ENCODE results near the gene LCTL.

- TF ChIP-seq CTCF (conservative IDR thresholded peaks at IDR 0.05 in 1 of 2, IDR thresholded peaks at IDR 0.05 in 1 of 2; ENCODE audit: low read depth in 1 of 2, low read length in 2 of 2) = no peak
- TF ChIP-seq EZH2 (IDR thresholded peaks at IDR 0.05; ENCODE audit: low read length, missing control alignments) = no peak
These were observed 21.2 kb upstream of the LCTL start for GRCh38 chr15:66587020-66587419.

All from fibroblast of lung (primary cell).